Tongue (tissue), 2 donors: ENCODE measurements around the gene ANXA8. TPM values are rescaled to one million over a fixed set of nuclear protein-coding genes. Genes with fewer than 3 reads are reported as not detected.
A peak's percentile ranks its signal among the peaks of the same experiment; 100 is the strongest.
"Not testable (repeated sequence)": the region's sequence is repeated elsewhere in the genome, so short reads cannot be mapped to it uniquely, and the experiment has no call there.

ENCODE experiments used
- DNase-seq: peaks from one replicate; pipeline ENCODE4 v3.0.0-alpha.2; 2015
- total RNA-seq: library from RNA; depleted of rRNA; stranded (reverse); fragments of >200 nt; gene quantifications from one replicate; pipeline ENCODE4 v1.2.3, GENCODE V29; 2014

ANXA8 gene
- total RNA-seq, 1 donor from 2014 or later, result 9.3 TPM

DNA sequence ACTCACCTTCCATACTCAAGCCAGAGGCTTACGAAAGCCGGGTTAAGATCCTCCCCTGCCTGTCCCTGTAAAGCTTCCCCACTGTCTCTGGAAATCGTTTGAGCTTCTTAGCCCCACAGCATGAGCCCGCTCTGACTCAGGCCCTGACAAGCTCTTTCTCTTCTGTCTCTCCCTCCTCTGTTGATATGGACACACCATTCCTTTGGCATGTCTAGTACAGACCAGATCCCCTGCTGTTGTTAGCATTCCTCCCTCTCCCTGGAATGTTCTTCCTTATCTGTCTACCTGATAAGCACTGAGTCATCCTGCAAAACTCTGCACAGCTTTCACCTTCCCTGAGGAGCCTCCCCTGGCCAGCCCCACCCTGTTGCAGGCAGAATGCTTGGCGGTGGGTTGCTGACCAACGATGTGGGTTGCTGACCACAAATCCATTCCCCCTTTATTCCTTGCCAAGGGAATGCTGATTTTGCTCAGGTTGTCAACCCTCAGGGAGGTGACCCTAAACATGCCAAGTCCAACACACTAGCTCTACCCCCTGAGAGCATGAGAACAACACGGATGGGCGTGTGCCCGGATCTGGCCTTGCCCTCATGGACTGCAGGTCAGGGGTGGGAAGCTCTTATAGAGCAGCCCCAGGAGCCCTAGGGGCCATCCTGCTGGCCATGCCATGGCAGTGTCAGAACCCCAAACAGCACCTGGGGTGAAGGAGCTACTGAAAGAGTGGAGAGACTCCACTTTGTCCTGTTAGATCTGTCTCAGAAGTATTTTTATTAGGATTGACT, 21.1 kb downstream of the ANXA8 start:
- not testable (repeated sequence) for DNase-seq

DNA sequence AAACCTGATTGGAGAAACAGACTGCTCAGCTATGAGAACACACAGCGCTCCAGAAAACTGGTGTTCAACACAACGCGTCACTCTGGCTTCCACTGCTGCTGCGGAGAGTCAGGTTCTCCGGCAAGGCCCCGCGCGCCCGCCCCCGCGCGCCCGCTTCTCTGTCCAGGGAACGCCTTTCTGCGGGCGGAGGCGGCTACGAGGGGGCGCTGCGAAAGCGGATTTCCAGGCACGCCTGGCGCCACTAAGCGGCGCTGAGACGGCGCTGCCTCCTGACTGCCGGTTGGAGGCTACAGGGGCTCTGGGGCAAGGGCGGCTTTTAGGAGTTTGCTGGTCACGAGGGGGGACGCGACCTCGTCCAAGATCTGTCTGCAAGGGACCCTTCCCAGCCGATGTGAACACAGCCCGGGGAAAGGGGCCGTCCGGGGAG, 22.6 kb downstream of the ANXA8 start:
- peak; percentile 85 for DNase-seq

DNA sequence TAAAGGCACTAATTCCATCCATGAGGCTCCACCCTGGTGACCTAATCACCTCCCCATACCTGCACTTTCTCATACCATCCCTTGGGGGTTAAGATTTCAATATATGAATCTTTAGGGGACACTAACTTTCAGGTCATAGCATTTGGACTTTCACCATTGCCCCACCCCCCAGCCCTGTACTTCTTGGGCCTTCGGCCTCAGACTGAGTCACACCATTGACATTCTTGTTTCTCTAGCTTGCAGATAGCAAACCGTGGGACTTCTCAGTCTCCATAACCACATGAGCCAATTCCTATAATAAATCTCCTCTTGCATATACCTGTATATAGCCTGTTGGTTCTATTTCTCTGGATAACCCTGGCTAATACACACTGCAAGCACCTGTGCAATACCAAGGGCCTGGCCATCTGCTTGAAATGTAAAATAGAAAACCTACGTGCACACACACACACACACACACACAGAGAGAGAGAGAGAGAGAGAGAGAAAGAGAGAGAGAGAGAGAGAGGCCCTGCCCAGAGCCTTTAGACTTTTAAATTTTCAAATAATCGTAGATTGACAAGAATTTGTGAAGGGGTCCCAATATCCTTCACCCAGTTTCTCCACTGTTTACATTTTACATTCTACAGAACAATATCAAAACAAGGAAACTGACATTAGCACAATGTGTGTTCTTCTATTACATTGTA, 25.3 kb downstream of the ANXA8 start:
- DNase-seq, result no peak

DNA sequence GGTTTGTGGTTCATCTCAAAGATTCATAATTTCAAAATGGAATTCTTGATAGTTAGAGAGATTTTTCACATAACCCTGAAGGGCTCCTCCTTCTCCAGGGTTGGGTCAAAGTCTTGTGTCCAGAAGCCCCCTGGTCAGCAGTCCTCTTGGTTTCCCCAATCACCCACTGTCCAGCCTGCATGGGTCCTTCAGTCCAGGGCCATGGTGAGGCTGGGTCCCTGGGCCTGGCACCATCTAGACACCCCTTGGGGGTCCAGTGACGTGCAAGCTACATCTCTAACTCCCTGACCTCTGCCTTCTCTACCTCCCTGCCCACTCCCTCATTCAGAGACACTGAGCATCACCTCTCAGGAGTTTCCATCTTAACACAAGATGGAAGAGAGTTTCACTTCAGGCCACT, 26.1 kb downstream of the ANXA8 start:
- no peak for DNase-seq

DNA sequence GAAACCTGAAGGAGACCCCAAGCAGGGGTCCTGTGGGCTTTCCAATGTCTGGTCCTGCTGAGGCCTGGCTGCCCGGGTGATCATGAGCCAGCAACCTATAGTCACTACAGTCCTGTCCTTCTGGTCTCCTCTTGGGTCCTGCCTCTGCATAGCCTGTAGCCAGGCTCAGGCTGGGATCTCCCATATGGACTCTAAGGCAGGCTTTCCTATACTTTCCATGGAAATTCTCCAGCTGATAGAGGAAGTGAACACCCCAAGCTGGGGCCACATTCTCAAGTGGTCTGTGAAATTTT, 26.4 kb downstream of the ANXA8 start:
- DNase-seq, result no peak

DNA sequence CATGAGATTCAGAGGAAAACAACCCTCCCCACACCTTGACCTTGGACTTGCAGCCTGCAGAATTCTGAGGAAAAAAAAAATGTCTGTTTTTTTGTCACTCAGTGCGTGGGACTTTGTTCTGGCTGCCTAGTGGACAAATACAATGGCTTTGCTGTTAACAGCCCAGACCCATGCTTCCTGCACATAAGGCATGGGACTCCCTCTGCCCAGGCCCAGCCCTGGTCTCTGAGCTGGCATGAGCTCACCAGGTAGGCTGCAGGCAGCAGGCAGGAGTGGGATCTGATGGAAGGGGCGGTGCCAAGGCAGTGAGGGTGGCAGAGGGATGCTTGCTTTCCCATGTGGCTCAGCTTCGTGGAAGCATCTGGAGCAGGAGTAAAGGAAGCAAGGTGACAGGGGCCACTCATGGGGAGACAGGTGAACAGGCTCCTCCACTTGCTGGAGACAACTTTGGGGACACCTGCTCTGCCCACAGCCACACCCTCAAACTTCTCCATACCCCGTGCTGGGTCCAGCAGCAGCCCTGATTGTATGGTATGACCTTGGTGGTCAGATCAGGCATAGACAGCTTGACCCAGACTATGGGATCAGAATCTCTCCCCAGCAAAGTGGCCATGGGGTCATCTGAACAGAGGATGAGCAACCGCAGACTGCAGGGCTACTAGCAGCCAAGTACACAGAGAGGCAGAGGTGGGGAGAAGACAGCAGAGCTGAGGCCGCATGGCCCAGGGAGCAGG, 27.0 kb downstream of the ANXA8 start:
- DNase-seq, result no peak

DNA sequence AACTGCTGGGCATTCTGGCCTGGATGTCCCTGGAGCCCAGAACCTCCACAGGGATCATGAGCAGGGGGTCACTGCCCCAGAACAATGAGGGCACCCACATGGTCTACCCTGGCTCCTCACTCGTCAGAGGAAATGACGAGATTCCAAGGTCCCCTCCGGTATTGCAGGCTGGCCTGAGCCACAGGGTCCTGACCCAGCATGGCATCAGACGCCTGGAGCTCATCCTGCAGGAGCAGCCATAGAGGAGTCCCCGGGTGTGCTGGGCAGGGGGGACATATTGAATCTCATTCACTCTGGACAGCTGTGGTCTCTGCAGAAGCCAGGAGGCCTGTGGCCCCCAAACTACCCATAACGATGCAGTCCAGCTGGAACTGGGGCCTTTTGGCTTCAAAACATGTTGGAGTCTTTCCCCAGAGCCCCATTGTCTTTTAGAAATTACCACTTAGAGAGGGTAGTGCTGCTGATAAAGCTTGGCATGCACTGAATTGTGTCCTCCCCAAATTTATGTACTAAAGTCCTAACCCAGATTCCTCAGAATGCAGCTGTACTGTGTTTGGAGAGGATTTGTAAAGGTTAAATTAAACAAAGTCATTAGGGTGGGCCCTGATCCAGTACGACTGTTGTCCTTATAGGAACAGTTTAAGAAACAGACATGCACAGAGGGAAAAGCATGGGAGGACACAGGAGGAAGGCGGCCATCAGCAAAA, 27.7 kb downstream of the ANXA8 start:
- no peak for DNase-seq

DNA sequence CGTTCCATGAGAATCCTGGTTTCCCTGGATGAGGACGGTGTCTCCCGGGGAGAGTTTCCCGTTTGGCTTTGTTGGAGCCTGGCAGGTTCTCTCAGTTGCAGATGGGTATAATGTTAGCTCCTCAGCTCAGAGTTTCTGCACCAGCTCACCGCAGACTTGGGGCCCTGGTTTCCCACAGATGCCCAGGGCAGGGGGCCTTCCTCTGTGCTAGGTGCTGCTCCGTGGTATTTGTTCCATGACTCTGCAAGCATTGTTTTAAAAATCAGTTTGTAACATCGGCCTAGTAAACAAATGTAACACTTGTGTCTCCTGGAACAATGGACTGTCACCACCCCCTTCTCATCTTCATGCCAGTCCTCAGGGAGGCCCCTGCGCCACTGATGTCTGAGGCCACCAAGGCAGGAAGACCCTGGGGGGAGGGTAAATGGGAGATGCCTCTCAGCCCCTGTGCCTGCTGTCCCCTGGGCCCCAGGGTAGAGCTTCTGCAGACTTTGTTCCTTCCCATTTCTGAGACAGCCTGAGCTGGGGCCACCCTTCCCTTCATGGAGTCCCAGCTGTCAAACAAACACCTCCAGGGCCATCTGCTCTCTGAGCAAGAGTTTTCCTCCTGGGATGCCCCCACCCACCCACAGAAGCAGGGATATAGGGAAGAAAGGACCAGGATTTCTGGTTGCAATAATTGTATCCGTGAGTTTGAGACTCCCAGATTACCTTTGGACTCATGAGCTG, 28.4 kb downstream of the ANXA8 start:
- DNase-seq, result not testable (repeated sequence)

DNA sequence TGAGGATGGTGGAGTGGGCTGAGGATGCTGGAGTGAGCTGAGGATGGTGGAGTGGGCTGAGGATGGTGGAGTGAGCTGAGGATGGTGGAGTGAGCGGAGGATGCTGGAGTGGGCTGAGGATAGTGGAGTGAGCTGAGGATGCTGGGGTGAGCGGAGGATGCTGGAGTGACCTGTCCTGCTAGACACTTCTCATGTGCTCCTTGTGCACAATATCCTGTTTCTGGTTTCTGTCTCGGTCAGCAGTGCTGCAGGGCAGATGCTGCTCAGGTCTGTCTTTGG, 29.2 kb downstream of the ANXA8 start:
- DNase-seq, result no peak

DNA sequence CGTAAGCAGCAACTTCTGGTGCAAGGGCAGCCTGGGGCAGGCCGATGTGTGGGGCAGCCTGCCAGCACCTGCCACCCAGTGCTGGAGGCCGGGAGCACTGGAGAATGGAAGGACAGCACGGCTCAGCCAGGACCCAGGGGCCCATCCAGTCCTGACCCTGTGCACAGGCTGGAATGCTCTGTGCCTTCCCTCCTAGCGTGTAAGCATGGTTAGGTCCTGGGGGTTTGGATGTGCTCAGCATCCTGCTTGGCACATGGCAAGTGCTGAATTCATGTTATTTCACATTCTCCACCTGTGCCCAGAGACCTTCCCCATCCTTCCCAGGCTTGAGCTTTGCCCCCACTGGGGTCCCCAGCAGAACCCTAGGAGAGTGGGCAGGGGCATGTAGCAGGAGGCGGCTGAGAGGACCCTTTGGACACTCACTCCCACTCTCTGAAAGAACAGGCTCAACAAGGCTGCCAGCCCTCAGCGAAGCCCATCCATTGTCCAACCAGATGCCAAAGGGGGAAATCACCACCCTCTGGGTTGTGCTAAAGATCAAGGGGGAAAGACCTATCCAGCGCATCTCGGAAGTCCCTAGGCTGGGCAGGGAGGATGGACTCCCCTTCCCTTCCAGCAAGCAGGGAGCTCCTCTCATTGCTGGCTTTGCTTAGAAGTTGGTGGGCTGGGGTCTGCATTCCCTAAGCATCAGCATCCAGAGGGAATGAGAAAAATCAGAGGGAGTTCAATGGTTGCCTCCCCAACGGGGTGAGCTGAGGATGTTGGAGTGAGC, 29.7 kb downstream of the ANXA8 start:
- no peak for DNase-seq

DNA sequence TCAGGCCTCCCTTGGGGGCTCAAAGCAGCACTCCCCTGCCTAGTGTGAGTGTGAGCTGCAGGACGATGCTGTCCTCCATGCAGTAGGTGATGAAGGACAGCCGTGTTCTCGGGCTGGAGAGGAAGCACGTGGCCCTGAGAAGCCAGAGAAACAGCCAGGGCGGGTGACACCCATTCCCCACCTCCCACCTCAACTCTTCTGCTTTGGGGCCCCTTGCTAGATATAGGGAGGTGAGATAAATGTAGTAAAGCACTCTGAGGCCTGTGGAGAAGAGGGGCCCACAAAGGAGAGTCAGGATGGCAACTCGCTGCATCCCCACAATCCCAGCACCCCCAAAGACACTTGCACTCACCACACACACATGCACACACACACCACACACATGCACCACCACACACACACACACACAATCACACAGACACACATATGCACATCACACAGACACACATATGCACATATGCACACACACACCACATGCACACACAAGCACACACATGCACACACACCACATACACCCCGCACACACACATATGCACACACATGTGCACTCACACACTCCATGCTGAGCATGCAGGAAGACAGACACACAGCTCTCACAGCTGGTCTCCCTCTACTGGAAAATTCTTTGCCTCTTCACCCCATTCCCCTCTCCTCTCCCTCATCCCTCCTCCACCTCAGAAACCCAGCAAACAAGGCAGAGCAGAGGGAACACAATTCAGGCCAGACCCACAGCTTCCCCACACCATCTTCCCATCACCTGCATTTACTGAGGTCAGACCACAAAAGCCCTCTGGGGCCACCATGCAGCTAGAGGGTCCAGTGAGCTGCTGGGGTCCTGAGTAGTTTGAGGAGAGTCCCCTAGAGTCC, 30.5 kb downstream of the ANXA8 start:
- DNase-seq, result no peak

DNA sequence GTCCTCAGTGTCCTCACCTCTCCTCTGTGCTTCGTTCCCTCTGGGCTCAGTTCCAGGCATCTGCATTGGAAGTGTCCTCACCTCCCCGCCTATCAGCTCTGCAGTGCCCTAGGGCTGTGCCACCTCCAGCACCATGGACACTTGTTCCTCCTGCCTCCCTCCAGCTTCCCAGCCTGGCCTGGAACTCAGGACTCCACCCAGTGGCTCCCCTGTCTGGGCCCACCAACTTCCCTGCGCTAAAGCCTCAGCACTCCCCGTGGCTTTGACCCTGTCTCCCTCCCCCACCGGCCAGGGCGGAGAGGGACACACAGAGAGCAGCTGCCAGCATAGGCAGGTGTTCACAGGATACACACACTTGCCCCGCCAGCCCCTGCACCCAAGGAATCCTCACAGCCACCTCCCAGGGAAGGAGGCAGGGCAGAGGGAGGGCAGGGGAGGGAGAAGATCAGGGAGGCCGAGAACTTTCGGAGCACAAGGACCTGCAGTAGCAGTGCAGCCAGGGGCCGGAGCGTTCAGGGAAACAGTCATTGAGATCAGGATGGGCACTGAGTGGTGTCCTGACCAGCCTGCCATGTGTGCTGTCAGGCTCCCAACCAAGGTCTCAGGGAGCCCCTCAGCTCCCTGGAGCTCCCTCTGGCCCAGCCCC, 31.3 kb downstream of the ANXA8 start:
- DNase-seq, result peak; percentile 34

DNA sequence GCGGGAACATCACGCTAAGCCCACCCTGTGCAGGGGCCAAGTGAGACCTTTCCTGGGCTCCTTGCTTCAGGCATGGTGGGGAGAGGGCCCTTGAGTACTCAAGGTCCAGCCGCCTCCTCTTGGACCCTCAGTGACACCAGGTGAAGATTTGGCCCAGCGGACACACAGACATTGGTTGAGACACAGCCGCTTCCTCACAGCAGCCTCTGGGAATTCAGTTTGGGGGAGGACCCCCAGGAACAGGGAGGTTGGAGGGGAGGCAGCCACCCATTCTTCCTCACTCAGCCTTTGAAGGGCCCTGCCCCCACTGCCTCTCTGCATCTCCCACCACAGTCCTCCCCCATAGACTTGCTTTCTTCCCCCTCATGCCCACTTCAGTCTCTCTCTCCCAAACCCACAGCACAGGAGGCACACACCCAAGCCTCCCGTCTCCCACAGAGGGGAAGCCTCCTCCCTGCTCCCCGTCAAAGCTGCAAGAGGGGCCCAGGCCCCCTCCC, 31.9 kb downstream of the ANXA8 start:
- DNase-seq, result no peak

DNA sequence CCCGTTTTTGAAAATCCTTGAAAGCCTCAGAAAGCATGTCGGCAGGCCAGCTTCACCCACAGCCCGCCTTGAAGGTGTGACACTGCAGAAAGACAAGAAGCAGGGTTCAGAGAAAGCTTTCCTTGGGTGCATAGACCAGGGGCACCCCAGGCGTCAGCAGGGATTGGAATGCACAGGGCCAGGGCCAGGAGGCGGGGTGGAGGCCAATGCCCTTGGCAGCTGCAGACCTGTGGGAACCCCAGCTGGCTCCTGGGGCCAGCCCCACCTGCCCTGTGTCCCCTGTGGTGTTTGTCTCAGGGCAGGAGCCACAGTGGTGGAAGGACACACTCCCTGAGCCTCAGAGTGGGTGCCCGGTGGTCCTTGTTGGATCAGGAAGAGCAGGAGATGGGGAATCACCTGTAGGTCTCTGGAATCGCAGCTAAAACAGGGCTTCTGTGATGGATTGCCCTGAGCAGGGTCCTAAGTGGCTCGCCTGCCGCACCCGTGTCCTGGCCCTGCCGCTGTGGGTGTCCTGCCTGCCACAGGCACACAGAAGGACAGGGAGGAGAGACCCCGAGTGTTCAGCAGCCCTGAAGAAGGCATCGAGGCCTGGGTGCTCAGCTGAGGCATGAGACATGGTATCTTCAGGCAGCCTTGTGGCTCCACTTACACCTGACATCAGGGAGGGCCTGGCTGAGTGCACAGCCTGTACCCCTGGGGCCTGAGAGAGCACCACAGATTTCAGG, 32.5 kb downstream of the ANXA8 start:
- no peak for DNase-seq

DNA sequence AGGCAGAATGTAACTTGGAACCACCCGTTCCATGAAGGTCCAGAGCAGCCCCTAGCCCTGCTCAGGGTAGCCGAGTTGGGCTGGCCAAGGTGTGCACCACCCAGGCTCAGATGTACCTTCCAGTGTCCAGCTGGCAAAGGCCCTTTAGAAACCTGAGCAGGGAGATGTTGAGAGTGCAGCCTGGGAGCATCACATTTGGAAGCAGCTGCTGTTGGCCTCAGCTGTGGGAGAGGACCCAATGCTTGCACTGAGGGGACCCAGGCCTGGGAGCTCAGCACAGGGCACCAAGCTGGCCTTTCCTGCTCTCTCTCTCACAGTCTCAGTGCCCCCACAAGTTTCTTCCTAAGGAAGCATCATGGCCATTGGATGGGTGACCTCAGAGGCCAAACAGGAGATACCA, 33.5 kb downstream of the ANXA8 start:
- no peak for DNase-seq

DNA sequence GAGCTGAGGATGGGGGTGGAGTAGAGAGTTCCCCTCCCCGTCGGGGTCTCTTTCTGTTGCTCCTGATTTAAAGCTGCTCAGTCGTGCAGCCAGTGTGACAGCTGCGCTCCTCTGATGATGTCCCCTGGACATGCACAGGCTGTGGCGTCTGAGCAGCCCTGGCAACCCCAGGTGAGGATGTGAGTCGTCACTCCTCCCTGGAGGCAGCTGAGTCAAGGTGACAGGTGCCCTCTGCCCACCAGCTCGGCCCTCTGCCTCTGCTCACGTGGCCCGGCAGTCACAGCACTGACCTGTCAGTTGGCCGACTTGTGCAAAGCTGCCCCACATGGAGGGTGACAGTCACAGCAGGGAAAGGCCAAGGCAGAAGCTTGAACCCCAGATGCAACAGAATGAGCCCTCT, 33.9 kb downstream of the ANXA8 start:
- no peak for DNase-seq

DNA sequence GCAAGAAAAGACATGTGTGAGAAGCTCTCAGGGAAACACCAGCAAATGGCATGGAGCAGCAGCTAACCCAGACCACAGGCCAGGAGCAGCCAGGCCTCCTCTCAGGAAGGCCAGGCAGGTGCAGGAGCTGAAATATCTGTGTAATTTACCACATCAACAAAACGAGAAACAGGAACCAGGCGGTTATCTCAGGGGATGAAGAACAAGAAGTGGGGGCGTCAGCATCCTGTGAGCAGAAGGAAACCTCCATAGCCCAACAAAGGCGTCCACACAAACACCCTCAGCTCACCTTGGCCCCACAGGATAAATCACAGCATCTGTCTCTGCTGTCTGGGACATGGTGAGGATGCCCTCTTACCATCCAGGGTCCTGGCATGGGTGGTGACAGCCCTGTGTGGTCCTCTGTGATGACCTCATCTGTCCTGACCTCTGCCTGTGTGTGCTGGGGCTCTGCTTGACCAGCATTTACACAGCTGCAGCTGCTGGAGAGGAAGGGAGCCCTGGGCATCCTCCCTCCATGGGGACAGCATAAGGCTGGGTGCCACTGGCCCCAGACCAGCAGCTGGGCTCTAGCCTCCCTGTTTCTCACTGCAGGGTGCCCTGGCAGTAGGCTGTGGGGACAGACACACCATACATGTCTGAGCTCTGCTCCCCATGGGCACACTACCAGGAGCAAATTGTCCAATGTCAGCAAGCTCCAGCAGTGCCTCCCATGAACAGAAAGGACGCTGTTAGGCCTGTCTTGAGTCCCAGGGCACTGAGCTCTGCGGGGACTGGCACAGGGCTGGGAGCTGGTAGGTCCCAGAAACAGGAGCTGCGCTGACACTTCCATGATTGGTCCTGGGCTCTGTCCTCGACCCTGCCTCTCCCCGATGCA, 34.6 kb downstream of the ANXA8 start:
- DNase-seq, result no peak

DNA sequence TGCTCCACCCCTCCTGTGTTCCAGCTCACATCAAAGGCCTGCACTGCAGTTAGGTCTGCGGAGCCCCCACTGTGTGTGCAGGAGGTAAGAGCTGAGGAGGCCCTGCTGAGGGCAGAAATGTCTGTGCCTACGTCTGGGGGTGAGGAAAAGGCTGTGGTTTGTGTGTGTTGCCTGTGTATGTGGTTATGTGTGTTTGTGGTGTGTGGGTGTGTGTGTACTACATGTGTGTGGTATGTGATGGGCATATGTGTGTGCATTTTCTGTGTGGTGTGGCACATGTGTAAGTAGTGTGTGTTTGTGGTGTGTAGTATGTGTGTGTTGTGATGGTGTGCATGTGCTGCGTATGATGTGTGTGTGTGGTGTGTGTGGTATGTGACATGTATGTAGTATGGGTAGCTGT, 36.2 kb downstream of the ANXA8 start:
- DNase-seq, result no peak
